ENCODE measurements around the gene CNPY1.

GRCh38 chr7:155558961-155559360 lies 12.6 kb upstream of the CNPY1 start:
- TF ChIP-seq CTCF (IDR thresholded peaks at IDR 0.05; ENCODE audit: insufficient read depth, low read depth, low read length) (no peak), EZH2 (IDR thresholded peaks at IDR 0.05; ENCODE audit: insufficient read depth, low read length) (no peak)
